ENCODE measurements around the gene STMN3. TPM values are rescaled to one million over a fixed set of nuclear protein-coding genes. Genes with fewer than 3 reads are reported as not detected.
"Not testable (repeated sequence)": the region's sequence is repeated elsewhere in the genome, so short reads cannot be mapped to it uniquely, and the experiment has no call there.

STMN3 gene
- total and polyA plus RNA-seq, 4 donors = 0.42 to 2.9 (median 0.91) TPM

DNA sequence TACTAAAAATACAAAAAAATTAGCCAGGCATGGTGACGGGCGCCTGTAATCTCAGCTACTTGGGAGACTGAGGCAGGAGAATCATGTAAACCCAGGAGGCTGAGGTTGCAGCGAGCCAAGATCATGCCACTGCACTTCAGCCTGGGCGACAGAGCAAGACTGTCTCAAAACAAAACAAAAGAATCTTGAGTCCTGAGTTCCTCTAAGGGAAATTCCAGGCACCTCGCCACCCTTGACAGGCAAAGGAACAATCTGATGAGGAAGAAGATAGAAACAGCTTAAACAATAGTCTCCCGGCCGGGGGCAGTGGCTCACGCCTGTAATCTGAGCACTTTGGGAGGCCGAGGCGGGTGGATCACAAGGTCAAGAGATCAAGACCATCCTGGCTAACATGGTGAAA lies 21.8 kb downstream of the STMN3 start:
- not testable (repeated sequence) for H3K4me3 ChIP-seq (ENCODE audit: low read depth in 1 of 3, low read length in 3 of 3); DNase-seq (ENCODE audit: low spot score); H3K36me3 ChIP-seq (ENCODE audit: control insufficient read depth in 4 of 4, insufficient read depth in 3 of 4, low read depth in 1 of 4, low read length in 3 of 4); H3K4me1 ChIP-seq (ENCODE audit: control insufficient read depth in 4 of 4, insufficient read depth in 4 of 4, low read length in 3 of 4); H3K9ac ChIP-seq (ENCODE audit: low read depth in 1 of 2, low read length in 2 of 2); H3K27ac ChIP-seq (ENCODE audit: low read depth in 1 of 2, low read length in 2 of 2); H3K9me3 ChIP-seq (ENCODE audit: control insufficient read depth in 4 of 4, low read length in 3 of 4); H3K27me3 ChIP-seq (ENCODE audit: control insufficient read depth in 4 of 4, insufficient read depth in 4 of 4, low read length in 3 of 4)
- peak; percentile 47 for TF ChIP-seq NR2F2 (IDR thresholded peaks at IDR 0.05)
- WGBS = 51% methylated on average over 10 of the region's 10 CpGs

DNA sequence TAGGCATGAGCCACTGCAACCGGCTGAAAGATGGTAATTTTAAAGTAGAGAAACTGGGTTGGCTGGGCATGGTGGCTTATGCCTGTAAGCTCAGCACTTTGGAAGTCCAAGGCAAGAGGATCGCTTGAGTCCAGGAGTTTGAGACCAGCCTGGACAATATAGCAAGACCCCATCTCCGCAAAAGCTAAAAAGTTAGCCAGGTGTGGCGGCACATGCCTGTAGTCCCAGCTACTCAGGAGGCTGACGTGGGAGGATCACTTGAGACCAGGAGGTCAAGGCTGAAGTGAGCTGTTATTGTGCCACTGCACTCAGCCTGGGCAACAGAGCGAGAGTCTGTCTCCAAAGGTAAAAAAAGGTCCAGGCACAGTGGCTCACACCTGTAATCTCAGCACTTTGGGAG lies 22.3 kb downstream of the STMN3 start:
- not testable (repeated sequence) for H3K27me3 ChIP-seq (ENCODE audit: control insufficient read depth in 4 of 4, insufficient read depth in 4 of 4, low read length in 3 of 4); H3K4me1 ChIP-seq (ENCODE audit: control insufficient read depth in 4 of 4, insufficient read depth in 4 of 4, low read length in 3 of 4); H3K4me3 ChIP-seq (ENCODE audit: low read depth in 1 of 3, low read length in 3 of 3); H3K9me3 ChIP-seq (ENCODE audit: control insufficient read depth in 4 of 4, low read length in 3 of 4); DNase-seq (ENCODE audit: low spot score); H3K27ac ChIP-seq (ENCODE audit: low read depth in 1 of 2, low read length in 2 of 2); H3K36me3 ChIP-seq (ENCODE audit: control insufficient read depth in 4 of 4, insufficient read depth in 3 of 4, low read depth in 1 of 4, low read length in 3 of 4); H3K9ac ChIP-seq (ENCODE audit: low read depth in 1 of 2, low read length in 2 of 2)
- WGBS = 94% methylated on average over 6 of the region's 6 CpGs

DNA sequence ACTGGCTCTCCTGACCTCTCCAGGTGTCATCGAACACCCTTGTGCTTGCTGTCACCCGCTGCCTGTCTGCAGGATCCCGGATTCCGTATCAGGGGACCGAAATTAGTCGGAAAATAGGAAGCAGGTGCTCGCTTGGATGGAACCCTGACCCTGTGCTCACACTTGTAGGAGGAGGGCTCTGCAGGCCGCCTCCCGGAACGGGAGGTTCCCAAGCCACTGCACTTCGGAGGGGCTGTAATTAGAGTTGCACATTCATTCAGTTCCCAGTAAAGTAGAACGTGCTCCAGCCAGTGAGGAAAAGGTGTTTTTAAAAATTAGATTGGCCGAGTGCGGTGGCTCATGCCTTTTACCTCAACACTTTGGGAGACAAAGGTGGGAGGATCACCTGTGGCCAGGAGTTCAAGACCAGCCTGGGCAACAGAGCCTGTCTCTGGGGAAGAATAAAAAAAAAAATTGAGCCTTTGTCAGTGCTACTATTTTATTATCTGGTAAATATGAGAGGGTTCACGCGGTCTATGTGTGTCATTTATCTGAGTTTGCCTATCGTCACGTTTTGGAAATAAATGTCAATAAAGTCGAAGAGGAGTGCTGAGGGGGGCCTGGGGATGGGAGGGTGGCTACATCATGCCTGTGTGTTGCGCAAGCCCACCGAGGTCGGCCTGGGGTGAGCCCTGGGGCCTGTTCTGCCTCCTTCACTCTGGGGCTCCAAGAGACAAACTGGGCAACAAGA lies 24.8 kb downstream of the STMN3 start:
- Histone ChIP-seq H3K9ac (ENCODE audit: low read depth in 1 of 2, low read length in 2 of 2) (peak overlapping the region; percentile 24 to 65), H3K9me3 (ENCODE audit: control insufficient read depth in 4 of 4, low read length in 3 of 4) (no peaks in the 10 kb centered on the region), H3K36me3 (ENCODE audit: control insufficient read depth in 4 of 4, insufficient read depth in 3 of 4, low read depth in 1 of 4, low read length in 3 of 4) (no peaks in the 10 kb centered on the region), H3K27me3 (ENCODE audit: control insufficient read depth in 4 of 4, insufficient read depth in 4 of 4, low read length in 3 of 4) (no peaks in the 10 kb centered on the region), H3K4me3 (ENCODE audit: low read depth in 1 of 3, low read length in 3 of 3) (peak overlapping the region; percentile 79 to 95 (median 92)), H3K4me1 (ENCODE audit: control insufficient read depth in 4 of 4, insufficient read depth in 4 of 4, low read length in 3 of 4) (peaks cover 2 to 9% (median 9%) of the 10 kb centered on the region in 4 donors), H3K27ac (ENCODE audit: low read depth in 1 of 2, low read length in 2 of 2) (peak overlapping the region; percentile 87 to 98)
- WGBS = 16% methylated on average over 22 of the region's 22 CpGs
- peak; percentile 61 for DNase-seq (ENCODE audit: low spot score)
- no peak for TF ChIP-seq FOXA1 (IDR thresholded peaks at IDR 0.05)
- TF ChIP-seq RAD21 (IDR thresholded peaks at IDR 0.05) = peak in 1 of 2 donors; percentile 56
- peak; percentile 63 to 83 for TF ChIP-seq GABPA (IDR thresholded peaks at IDR 0.05 in 1 of 2, conservative IDR thresholded peaks at IDR 0.05 in 1 of 2)
- TF ChIP-seq, protein P1, sequence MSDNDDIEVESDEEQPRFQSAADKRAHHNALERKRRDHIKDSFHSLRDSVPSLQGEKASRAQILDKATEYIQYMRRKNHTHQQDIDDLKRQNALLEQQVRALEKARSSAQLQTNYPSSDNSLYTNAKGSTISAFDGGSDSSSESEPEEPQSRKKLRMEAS (IDR thresholded peaks at IDR 0.05) = peak; percentile 84
- TF ChIP-seq, protein P2, sequence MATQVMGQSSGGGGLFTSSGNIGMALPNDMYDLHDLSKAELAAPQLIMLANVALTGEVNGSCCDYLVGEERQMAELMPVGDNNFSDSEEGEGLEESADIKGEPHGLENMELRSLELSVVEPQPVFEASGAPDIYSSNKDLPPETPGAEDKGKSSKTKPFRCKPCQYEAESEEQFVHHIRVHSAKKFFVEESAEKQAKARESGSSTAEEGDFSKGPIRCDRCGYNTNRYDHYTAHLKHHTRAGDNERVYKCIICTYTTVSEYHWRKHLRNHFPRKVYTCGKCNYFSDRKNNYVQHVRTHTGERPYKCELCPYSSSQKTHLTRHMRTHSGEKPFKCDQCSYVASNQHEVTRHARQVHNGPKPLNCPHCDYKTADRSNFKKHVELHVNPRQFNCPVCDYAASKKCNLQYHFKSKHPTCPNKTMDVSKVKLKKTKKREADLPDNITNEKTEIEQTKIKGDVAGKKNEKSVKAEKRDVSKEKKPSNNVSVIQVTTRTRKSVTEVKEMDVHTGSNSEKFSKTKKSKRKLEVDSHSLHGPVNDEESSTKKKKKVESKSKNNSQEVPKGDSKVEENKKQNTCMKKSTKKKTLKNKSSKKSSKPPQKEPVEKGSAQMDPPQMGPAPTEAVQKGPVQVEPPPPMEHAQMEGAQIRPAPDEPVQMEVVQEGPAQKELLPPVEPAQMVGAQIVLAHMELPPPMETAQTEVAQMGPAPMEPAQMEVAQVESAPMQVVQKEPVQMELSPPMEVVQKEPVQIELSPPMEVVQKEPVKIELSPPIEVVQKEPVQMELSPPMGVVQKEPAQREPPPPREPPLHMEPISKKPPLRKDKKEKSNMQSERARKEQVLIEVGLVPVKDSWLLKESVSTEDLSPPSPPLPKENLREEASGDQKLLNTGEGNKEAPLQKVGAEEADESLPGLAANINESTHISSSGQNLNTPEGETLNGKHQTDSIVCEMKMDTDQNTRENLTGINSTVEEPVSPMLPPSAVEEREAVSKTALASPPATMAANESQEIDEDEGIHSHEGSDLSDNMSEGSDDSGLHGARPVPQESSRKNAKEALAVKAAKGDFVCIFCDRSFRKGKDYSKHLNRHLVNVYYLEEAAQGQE (IDR thresholded peaks at IDR 0.05) = peak; percentile 57
- TF ChIP-seq, protein P3, sequence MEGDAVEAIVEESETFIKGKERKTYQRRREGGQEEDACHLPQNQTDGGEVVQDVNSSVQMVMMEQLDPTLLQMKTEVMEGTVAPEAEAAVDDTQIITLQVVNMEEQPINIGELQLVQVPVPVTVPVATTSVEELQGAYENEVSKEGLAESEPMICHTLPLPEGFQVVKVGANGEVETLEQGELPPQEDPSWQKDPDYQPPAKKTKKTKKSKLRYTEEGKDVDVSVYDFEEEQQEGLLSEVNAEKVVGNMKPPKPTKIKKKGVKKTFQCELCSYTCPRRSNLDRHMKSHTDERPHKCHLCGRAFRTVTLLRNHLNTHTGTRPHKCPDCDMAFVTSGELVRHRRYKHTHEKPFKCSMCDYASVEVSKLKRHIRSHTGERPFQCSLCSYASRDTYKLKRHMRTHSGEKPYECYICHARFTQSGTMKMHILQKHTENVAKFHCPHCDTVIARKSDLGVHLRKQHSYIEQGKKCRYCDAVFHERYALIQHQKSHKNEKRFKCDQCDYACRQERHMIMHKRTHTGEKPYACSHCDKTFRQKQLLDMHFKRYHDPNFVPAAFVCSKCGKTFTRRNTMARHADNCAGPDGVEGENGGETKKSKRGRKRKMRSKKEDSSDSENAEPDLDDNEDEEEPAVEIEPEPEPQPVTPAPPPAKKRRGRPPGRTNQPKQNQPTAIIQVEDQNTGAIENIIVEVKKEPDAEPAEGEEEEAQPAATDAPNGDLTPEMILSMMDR (IDR thresholded peaks at IDR 0.05; ENCODE audit: low read depth, low read length, missing input control) = no peak
- TF ChIP-seq HNF4G (IDR thresholded peaks at IDR 0.05) = no peak
- TF ChIP-seq TAF1 (conservative IDR thresholded peaks at IDR 0.05) = no peak
- TF ChIP-seq RXRA (IDR thresholded peaks at IDR 0.05) = peak in 1 of 2 donors; percentile 47
- TF ChIP-seq EGR1 (IDR thresholded peaks at IDR 0.05; ENCODE audit: low read depth in 2 of 2) = no peak
- TF ChIP-seq JUND (IDR thresholded peaks at IDR 0.05) = no peak
- TF ChIP-seq SP1 (IDR thresholded peaks at IDR 0.05) = peak; percentile 77
- TF ChIP-seq HNF4A (conservative IDR thresholded peaks at IDR 0.05) = peak; percentile 39 to 62
- no peak for TF ChIP-seq FOXA2 (IDR thresholded peaks at IDR 0.05)
- peak; percentile 72 for TF ChIP-seq YY1 (IDR thresholded peaks at IDR 0.05)
- TF ChIP-seq, protein P4, sequence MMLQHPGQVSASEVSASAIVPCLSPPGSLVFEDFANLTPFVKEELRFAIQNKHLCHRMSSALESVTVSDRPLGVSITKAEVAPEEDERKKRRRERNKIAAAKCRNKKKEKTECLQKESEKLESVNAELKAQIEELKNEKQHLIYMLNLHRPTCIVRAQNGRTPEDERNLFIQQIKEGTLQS (IDR thresholded peaks at IDR 0.05) = peak; percentile 18
- peak; percentile 12 for TF ChIP-seq NR2F2 (IDR thresholded peaks at IDR 0.05)
- TF ChIP-seq, protein P5, sequence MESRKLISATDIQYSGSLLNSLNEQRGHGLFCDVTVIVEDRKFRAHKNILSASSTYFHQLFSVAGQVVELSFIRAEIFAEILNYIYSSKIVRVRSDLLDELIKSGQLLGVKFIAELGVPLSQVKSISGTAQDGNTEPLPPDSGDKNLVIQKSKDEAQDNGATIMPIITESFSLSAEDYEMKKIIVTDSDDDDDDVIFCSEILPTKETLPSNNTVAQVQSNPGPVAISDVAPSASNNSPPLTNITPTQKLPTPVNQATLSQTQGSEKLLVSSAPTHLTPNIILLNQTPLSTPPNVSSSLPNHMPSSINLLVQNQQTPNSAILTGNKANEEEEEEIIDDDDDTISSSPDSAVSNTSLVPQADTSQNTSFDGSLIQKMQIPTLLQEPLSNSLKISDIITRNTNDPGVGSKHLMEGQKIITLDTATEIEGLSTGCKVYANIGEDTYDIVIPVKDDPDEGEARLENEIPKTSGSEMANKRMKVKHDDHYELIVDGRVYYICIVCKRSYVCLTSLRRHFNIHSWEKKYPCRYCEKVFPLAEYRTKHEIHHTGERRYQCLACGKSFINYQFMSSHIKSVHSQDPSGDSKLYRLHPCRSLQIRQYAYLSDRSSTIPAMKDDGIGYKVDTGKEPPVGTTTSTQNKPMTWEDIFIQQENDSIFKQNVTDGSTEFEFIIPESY (IDR thresholded peaks at IDR 0.05) = no peak
